ENCODE data around the gene TGFB3.
"Not testable (repeated sequence)": the region's sequence is repeated elsewhere in the genome, so short reads cannot be mapped to it uniquely, and the experiment has no call there.

The TGFB3 gene

GRCh38 chr14:75981426-75982265 is at the start of gene TGFB3:
Gene TGFB3, minus strand, starts transcription at chr14:75981995. Its CDS starts 1,102 bp downstream, at chr14:75980893.
- peak; percentile 17 for DNase-seq

- DNase-seq = no peak
Measured at GRCh38 chr14:76024211-76024907, 42.6 kb upstream of the TGFB3 start.

GRCh38 chr14:76023757-76024156 is 42.0 kb upstream of the TGFB3 start:
- no peak for DNase-seq

GRCh38 chr14:76022991-76023390 is 41.2 kb upstream of the TGFB3 start:
- DNase-seq = no peak

- DNase-seq = no peak
Measured at GRCh38 chr14:76019676-76020075, 37.9 kb upstream of the TGFB3 start.

- DNase-seq = no peak
Measured at GRCh38 chr14:76015668-76016067, 33.9 kb upstream of the TGFB3 start.

GRCh38 chr14:76015191-76015590 is 33.4 kb upstream of the TGFB3 start:
- DNase-seq = no peak

GRCh38 chr14:76012354-76012753 is 30.6 kb upstream of the TGFB3 start:
- no peak for DNase-seq

GRCh38 chr14:76011930-76012329 is 30.1 kb upstream of the TGFB3 start:
- no peak for DNase-seq

GRCh38 chr14:76009627-76010026 is 27.8 kb upstream of the TGFB3 start:
- not testable (repeated sequence) for DNase-seq

- DNase-seq = no peak
Measured at GRCh38 chr14:76007852-76008251, 26.1 kb upstream of the TGFB3 start.

- DNase-seq = no peak
Measured at GRCh38 chr14:76007379-76007778, 25.6 kb upstream of the TGFB3 start.

- DNase-seq = no peak
Measured at GRCh38 chr14:76006253-76006652, 24.5 kb upstream of the TGFB3 start.

GRCh38 chr14:76002383-76002782 is 20.6 kb upstream of the TGFB3 start:
- DNase-seq = no peak

GRCh38 chr14:75999511-76000190 is 17.9 kb upstream of the TGFB3 start:
- no peak for DNase-seq

- DNase-seq = no peak
Measured at GRCh38 chr14:75996488-75996887, 14.7 kb upstream of the TGFB3 start.

- no peak for DNase-seq
Measured at GRCh38 chr14:75995372-75996041, 13.7 kb upstream of the TGFB3 start.

GRCh38 chr14:75993567-75994041 is 11.8 kb upstream of the TGFB3 start:
- no peak for DNase-seq

GRCh38 chr14:75991753-75992152 is 10.0 kb upstream of the TGFB3 start:
- DNase-seq = no peak

- DNase-seq = no peak
Measured at GRCh38 chr14:75990297-75990696, 8.5 kb upstream of the TGFB3 start.

- no peak for DNase-seq
Measured at GRCh38 chr14:75989134-75989533, 7.3 kb upstream of the TGFB3 start.

- DNase-seq = no peak
Measured at GRCh38 chr14:75987201-75987970, 5.6 kb upstream of the TGFB3 start.
